SK-N-MC (cell line): ENCODE measurements around the gene ALOXE3.

ENCODE experiments used
- EZH2 ChIP-seq: fragments of 200-600 bp; sonication (generic); IDR thresholded peaks from one replicate; pipeline ENCODE4 v1.6.1; 2017; ENCODE audit warnings: antibody characterized with exemption
- FOXP2 ChIP-seq: optimal IDR thresholded peaks from 2 replicates; pipeline ENCODE3; 2011; ENCODE audit warnings: mild to moderate bottlenecking, moderate library complexity; ENCODE audit not compliant: insufficient read depth; ENCODE audit errors: extremely low read length, control extremely low read depth
- POLR2AphosphoS5 ChIP-seq: IDR thresholded peaks from 2 replicates; pipeline ENCODE4 v1.6.1; 2012; ENCODE audit warnings: mild to moderate bottlenecking, low read depth, low read length, borderline replicate concordance

DNA sequence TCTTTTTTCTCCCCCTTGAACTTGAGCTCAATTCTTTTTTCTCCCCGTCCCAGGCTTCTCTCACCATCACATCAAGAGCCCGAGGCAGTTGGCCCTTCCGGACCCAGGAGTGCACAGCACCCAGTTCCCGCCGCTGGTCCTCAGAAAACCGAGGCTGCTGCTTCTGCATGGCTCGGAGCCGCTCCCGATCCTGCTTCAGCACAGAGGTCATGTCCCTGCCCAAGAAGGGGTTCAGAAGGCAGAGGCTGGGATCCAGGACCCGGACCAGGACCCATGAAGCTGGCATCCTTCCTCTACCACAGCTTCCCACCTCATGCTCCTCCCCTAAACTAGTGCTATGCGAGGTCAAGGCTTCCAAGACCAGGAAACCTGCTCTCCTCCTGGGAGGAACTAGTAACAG, 23.4 kb upstream of the ALOXE3 start:
- TF ChIP-seq EZH2 (no peak), POLR2AphosphoS5 (no peak), FOXP2 (no peak)
